Testis (tissue), 2 donors: Measurements from ENCODE around the gene SND1.

ENCODE experiments used
- CTCF ChIP-seq, 3 experiments: fragments of 450-650 bp in 2 of 3; fragments of 200-600 bp in 1 of 3; sonication (generic) in 1 of 3; IDR thresholded peaks; one replicate each; pipeline ENCODE4 v1.5.1; 2016 to 2019; ENCODE audit warnings: antibody characterized with exemption in 3 of 3, mild to moderate bottlenecking in 2 of 3, moderate library complexity in 1 of 3
- POLR2A ChIP-seq: fragments of 450-650 bp; IDR thresholded peaks from one replicate; pipeline ENCODE4 v1.6.1; 2017; ENCODE audit warnings: antibody characterized with exemption, mild to moderate bottlenecking, moderate library complexity

GRCh38 chr7:128094686-128095085 lies 442.7 kb downstream of the SND1 start:
- TF ChIP-seq CTCF (IDR thresholded peaks at IDR 0.05) (no peak), POLR2A (no peak)
